ENCODE results near the gene TMOD2. TPM values are rescaled to one million over a fixed set of nuclear protein-coding genes. Genes with fewer than 3 reads are reported as not detected.
A peak's percentile ranks its signal among the peaks of the same experiment; 100 is the strongest.

TMOD2 gene
- total RNA-seq, 1 experiment from 2014 or later: 3.0 TPM

- no peak overlapping the region for H3K4ac ChIP-seq (ENCODE audit: low read depth, low read length)
- no peak overlapping the region for H2BK20ac ChIP-seq (ENCODE audit: low read depth, low read length, poor library complexity, severe bottlenecking)
- Mint-ChIP-seq H3K4me1 (peaks cover 38% of the 10 kb centered on the region in 2 experiments), H3K27me3 (ENCODE audit: low read depth) (no peaks in the 10 kb centered on the region), H3K36me3 (ENCODE audit: insufficient read depth in 1 of 3, low read depth in 3 of 3) (no peaks in the 10 kb centered on the region), H3K4me3 (no peak overlapping the region), H3K9me3 (no peaks in the 10 kb centered on the region), H3K27ac (peak overlapping the region in 1 of 3 experiments; percentile 0; a peak in 1 of 7 replicates)
- no peaks in the 10 kb centered on the region for H3K79me1 ChIP-seq (ENCODE audit: insufficient read depth, low read depth, low read length, poor library complexity, severe bottlenecking)
- no peak overlapping the region for H2BK120ac ChIP-seq (ENCODE audit: low read depth, low read length, poor library complexity, severe bottlenecking)
- no peaks in the 10 kb centered on the region for H3K27me3 ChIP-seq (ENCODE audit: insufficient read depth, low read length)
- H4K20me1 ChIP-seq (ENCODE audit: control insufficient read depth, insufficient read depth, insufficient read length): no peaks in the 10 kb centered on the region
- H4K5ac ChIP-seq (ENCODE audit: insufficient read length, low read depth, low read length): no peak overlapping the region
- H3K4me1 ChIP-seq (ENCODE audit: insufficient read depth, low read length): peaks cover 7% of the 10 kb centered on the region; the same call in 1 of the 2 replicates
- no peak overlapping the region for H3K23ac ChIP-seq (ENCODE audit: insufficient read length, low read depth, low read length)
- H3K56ac ChIP-seq (ENCODE audit: insufficient read length, low read depth, low read length): no peak overlapping the region
- no peak overlapping the region for H4K91ac ChIP-seq (ENCODE audit: insufficient read length, low read depth, low read length)
- H3K14ac ChIP-seq (ENCODE audit: insufficient read depth, low read length): no peak overlapping the region
- no peaks in the 10 kb centered on the region for H3K23me2 ChIP-seq (ENCODE audit: insufficient read length, low read depth, low read length, poor library complexity, severe bottlenecking)
- H3K27ac ChIP-seq (ENCODE audit: insufficient read length, low read depth, low read length): no peak overlapping the region
- no peak overlapping the region for H2AK5ac ChIP-seq (ENCODE audit: insufficient read length, low read length)
- TF ChIP-seq, protein P1, sequence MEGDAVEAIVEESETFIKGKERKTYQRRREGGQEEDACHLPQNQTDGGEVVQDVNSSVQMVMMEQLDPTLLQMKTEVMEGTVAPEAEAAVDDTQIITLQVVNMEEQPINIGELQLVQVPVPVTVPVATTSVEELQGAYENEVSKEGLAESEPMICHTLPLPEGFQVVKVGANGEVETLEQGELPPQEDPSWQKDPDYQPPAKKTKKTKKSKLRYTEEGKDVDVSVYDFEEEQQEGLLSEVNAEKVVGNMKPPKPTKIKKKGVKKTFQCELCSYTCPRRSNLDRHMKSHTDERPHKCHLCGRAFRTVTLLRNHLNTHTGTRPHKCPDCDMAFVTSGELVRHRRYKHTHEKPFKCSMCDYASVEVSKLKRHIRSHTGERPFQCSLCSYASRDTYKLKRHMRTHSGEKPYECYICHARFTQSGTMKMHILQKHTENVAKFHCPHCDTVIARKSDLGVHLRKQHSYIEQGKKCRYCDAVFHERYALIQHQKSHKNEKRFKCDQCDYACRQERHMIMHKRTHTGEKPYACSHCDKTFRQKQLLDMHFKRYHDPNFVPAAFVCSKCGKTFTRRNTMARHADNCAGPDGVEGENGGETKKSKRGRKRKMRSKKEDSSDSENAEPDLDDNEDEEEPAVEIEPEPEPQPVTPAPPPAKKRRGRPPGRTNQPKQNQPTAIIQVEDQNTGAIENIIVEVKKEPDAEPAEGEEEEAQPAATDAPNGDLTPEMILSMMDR (conservative IDR thresholded peaks at IDR 0.05): no peak
- H4K8ac ChIP-seq (replicated peaks; ENCODE audit: insufficient read length, low read depth, low read length): no peak overlapping the region
- H3K9ac ChIP-seq (ENCODE audit: extremely low read depth, insufficient read length, low read length): no peak overlapping the region
- no peak overlapping the region for H3K4me2 ChIP-seq (ENCODE audit: insufficient read depth, insufficient read length, low read length)
- H3K79me2 ChIP-seq (ENCODE audit: insufficient read depth, low read length): peaks cover 2% of the 10 kb centered on the region; the same call in 1 of the 2 replicates
- H2BK12ac ChIP-seq (ENCODE audit: insufficient read length, low read depth, low read length): no peak overlapping the region
- WGBS (ENCODE audit: extremely low coverage, insufficient read length, low lambda C conversion rate): no CpG with 5 or more reads among the region's 4 CpGs
- no peak overlapping the region for H3K18ac ChIP-seq (ENCODE audit: insufficient read length, low read depth, low read length)
- H3T11ph ChIP-seq (ENCODE audit: low read length): no peak overlapping the region
- H2BK15ac ChIP-seq (ENCODE audit: low read depth, low read length): no peak overlapping the region
- DNase-seq: no peak
- H2AFZ ChIP-seq (ENCODE audit: low read length): no peak overlapping the region
- H2BK5ac ChIP-seq (ENCODE audit: insufficient read length, low read length): no peak overlapping the region
- H3K9me3 ChIP-seq (ENCODE audit: control insufficient read depth, low read depth, low read length): no peaks in the 10 kb centered on the region
Measured at GRCh38 chr15:51844747-51845426, 93.5 kb downstream of the TMOD2 start.
